ENCODE results near the gene ZCCHC7. TPM values are rescaled to one million over a fixed set of nuclear protein-coding genes. Genes with fewer than 3 reads are reported as not detected.

The ZCCHC7 gene
- total RNA-seq, 1 donor from 2014 or later = 12.0 TPM

DNA sequence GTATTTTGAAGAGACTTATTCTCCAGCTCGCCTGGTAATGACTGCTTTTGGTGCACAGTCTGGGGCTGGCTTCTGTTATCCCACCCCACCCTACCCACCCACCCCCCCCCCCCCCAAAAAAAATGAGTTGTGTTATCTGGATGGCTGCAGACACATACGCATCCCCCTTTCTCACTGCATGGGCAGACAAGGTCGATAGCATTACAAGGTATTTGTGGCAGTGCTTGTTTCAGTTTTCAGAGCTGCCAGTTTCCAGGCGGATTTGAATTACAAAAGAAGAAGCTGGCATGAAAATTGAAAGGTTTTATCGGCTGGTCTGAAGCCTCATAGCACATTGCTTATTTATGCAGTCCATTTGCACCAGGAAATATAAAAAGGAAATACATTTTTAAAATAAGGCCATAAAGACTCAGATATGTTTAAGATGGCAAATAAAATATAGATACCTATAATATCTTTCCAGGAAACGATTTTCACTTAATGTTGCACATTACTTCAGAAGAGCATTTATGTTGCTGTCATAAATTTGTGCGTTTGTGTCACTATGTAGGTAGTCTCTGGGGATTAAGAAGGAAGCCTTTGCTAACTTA, 217.0 kb downstream of the ZCCHC7 start:
- no peak for TF ChIP-seq CTCF (IDR thresholded peaks at IDR 0.05; ENCODE audit: unreplicated experiment)
- no peak overlapping the region for H3K27ac Mint-ChIP-seq (ENCODE audit: unreplicated experiment)
- no peak for DNase-seq (ENCODE audit: low spot score)
- no peaks in the 10 kb centered on the region for H3K36me3 Mint-ChIP-seq (ENCODE audit: low read depth, unreplicated experiment)
- peaks cover 10% of the 10 kb centered on the region for H3K4me1 Mint-ChIP-seq (ENCODE audit: unreplicated experiment)
- H3K4me3 Mint-ChIP-seq (ENCODE audit: unreplicated experiment) = no peak overlapping the region
- no peaks in the 10 kb centered on the region for H3K9me3 Mint-ChIP-seq (ENCODE audit: unreplicated experiment)
- no peaks in the 10 kb centered on the region for H3K27me3 Mint-ChIP-seq (ENCODE audit: unreplicated experiment)

DNA sequence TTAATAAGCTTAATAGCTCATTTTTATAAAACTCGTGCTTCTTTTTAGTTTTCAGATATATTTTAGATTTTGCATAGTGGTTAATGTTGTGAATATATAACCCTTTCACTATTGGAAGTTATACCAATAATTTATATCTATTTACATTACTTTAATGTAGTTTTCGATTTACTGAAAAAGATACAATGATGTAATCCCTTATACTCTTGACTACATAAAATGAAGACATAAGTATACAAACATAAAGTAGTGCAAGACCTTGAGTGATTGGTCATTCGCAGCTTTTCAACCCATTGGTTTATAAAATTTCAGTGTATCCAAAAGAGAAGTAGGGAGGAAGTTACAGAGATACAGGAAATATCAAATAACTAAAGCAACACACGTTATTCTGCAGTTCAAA, 217.8 kb downstream of the ZCCHC7 start:
- no peak for DNase-seq (ENCODE audit: low spot score)
- no peaks in the 10 kb centered on the region for H3K27me3 Mint-ChIP-seq (ENCODE audit: unreplicated experiment)
- peaks cover 10% of the 10 kb centered on the region for H3K4me1 Mint-ChIP-seq (ENCODE audit: unreplicated experiment)
- no peaks in the 10 kb centered on the region for H3K9me3 Mint-ChIP-seq (ENCODE audit: unreplicated experiment)
- no peaks in the 10 kb centered on the region for H3K36me3 Mint-ChIP-seq (ENCODE audit: low read depth, unreplicated experiment)
- H3K27ac Mint-ChIP-seq (ENCODE audit: unreplicated experiment) = no peak overlapping the region
- no peak for TF ChIP-seq CTCF (IDR thresholded peaks at IDR 0.05; ENCODE audit: unreplicated experiment)
- no peak overlapping the region for H3K4me3 Mint-ChIP-seq (ENCODE audit: unreplicated experiment)

- no peaks in the 10 kb centered on the region for H3K36me3 Mint-ChIP-seq (ENCODE audit: low read depth, unreplicated experiment)
- DNase-seq (ENCODE audit: low spot score) = no peak
- no peak for TF ChIP-seq CTCF (IDR thresholded peaks at IDR 0.05; ENCODE audit: unreplicated experiment)
- H3K9me3 Mint-ChIP-seq (ENCODE audit: unreplicated experiment) = no peaks in the 10 kb centered on the region
- no peaks in the 10 kb centered on the region for H3K27me3 Mint-ChIP-seq (ENCODE audit: unreplicated experiment)
- no peak overlapping the region for H3K4me3 Mint-ChIP-seq (ENCODE audit: unreplicated experiment)
- H3K27ac Mint-ChIP-seq (ENCODE audit: unreplicated experiment) = no peak overlapping the region
- H3K4me1 Mint-ChIP-seq (ENCODE audit: unreplicated experiment) = peaks cover 10% of the 10 kb centered on the region
Observed at GRCh38 chr9:37339923-37340322, 219.5 kb downstream of the ZCCHC7 start.

- no peaks in the 10 kb centered on the region for H3K27me3 Mint-ChIP-seq (ENCODE audit: unreplicated experiment)
- TF ChIP-seq CTCF (IDR thresholded peaks at IDR 0.05; ENCODE audit: unreplicated experiment) = no peak
- no peaks in the 10 kb centered on the region for H3K9me3 Mint-ChIP-seq (ENCODE audit: unreplicated experiment)
- H3K36me3 Mint-ChIP-seq (ENCODE audit: low read depth, unreplicated experiment) = no peaks in the 10 kb centered on the region
- no peak overlapping the region for H3K27ac Mint-ChIP-seq (ENCODE audit: unreplicated experiment)
- no peak for DNase-seq (ENCODE audit: low spot score)
- H3K4me3 Mint-ChIP-seq (ENCODE audit: unreplicated experiment) = no peak overlapping the region
- peaks cover 10% of the 10 kb centered on the region for H3K4me1 Mint-ChIP-seq (ENCODE audit: unreplicated experiment)
Observed at GRCh38 chr9:37340961-37341360, 220.6 kb downstream of the ZCCHC7 start.

- no peak for TF ChIP-seq CTCF (IDR thresholded peaks at IDR 0.05; ENCODE audit: unreplicated experiment)
- Mint-ChIP-seq H3K4me1 (ENCODE audit: unreplicated experiment) (peaks cover 10% of the 10 kb centered on the region), H3K4me3 (ENCODE audit: unreplicated experiment) (no peak overlapping the region), H3K27ac (ENCODE audit: unreplicated experiment) (no peak overlapping the region), H3K9me3 (ENCODE audit: unreplicated experiment) (no peaks in the 10 kb centered on the region), H3K36me3 (ENCODE audit: low read depth, unreplicated experiment) (no peaks in the 10 kb centered on the region), H3K27me3 (ENCODE audit: unreplicated experiment) (no peaks in the 10 kb centered on the region)
- DNase-seq (ENCODE audit: low spot score) = no peak
Observed at GRCh38 chr9:37341704-37342103, 221.3 kb downstream of the ZCCHC7 start.
